C4-2B (cell line): ENCODE results near the gene HK2.

Source experiments
- CTCF ChIP-seq: fragments of 450-650 bp; conservative IDR thresholded peaks from 2 replicates; pipeline ENCODE4 v1.5.1; 2017; ENCODE audit warnings: mild to moderate bottlenecking
- ZFX ChIP-seq: fragments of 450-650 bp; IDR thresholded peaks from 2 replicates; pipeline ENCODE4 v1.6.1; 2017

GRCh38 chr2:74854401-74854800 is 20.5 kb downstream of the HK2 start:
- TF ChIP-seq CTCF, result no peak
- TF ChIP-seq ZFX, result no peak
